Central memory CD8-positive, alpha-beta T cell (primary cell): ENCODE measurements around the gene ZDHHC5.
"Not testable (repeated sequence)": the region's sequence is repeated elsewhere in the genome, so short reads cannot be mapped to it uniquely, and the experiment has no call there.

ENCODE experiments used
- ATAC-seq: fragments of 150-1000 bp; cut with Tn5 transposase; replicated peaks from 2 replicates; pipeline ENCODE4 v1.10.0; 2022; ENCODE audit warnings: mild to moderate bottlenecking, moderate FRiP score, moderate number of reproducible peaks; ENCODE audit not compliant: poor library complexity, severe bottlenecking; ENCODE audit errors: extremely low read depth
- DNase-seq, 2 donors: peaks; one replicate each; pipeline ENCODE4 v3.0.0; 2021; ENCODE audit warnings: low spot score in 2 of 2
- H3K27ac Mint-ChIP-seq: one replicate; pipeline ENCODE4 v1.8.0; 2022; ENCODE audit warnings: low read depth, mild to moderate bottlenecking, moderate library complexity, mixed read lengths
- H3K27me3 Mint-ChIP-seq: one replicate; pipeline ENCODE4 v1.8.0; 2022; ENCODE audit warnings: mixed read lengths
- H3K36me3 Mint-ChIP-seq: one replicate; pipeline ENCODE4 v1.8.0; 2022; ENCODE audit warnings: mild to moderate bottlenecking, moderate library complexity, mixed read lengths; ENCODE audit not compliant: insufficient read depth
- H3K4me1 Mint-ChIP-seq: one replicate; pipeline ENCODE4 v1.8.0; 2022; ENCODE audit warnings: mixed read lengths
- H3K4me3 Mint-ChIP-seq: one replicate; pipeline ENCODE4 v1.8.0; 2022; ENCODE audit warnings: mild to moderate bottlenecking, moderate library complexity, mixed read lengths
- H3K9me3 Mint-ChIP-seq: one replicate; pipeline ENCODE4 v1.8.0; 2022; ENCODE audit warnings: mixed read lengths

Gene ZDHHC5

DNA sequence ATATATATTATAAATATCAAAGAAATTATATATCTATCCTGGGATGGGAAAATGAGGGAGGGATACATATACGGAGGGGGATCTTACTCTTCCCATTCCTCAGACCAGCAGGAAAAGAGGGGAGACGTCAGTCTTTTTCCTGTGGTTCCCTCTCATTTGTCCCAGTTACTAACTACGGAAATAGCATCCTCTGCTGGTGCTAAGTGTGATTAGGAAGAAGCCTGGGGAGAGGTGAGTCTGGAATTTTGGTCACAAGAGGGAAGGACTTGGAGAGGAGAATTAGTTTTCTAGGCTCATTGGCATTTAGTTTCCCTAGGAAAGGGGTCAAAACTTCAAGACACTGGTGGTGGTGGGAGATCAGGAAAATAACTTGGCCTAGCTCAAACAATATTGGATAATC, 32.5 kb downstream of the ZDHHC5 start:
- H3K4me3 Mint-ChIP-seq: no peak overlapping the region
- H3K36me3 Mint-ChIP-seq: peaks cover 68% of the 10 kb centered on the region
- DNase-seq (no peak), ATAC-seq (no peak)
- no peak overlapping the region for H3K27ac Mint-ChIP-seq
- no peaks in the 10 kb centered on the region for H3K9me3 Mint-ChIP-seq
- no peaks in the 10 kb centered on the region for H3K4me1 Mint-ChIP-seq
- H3K27me3 Mint-ChIP-seq: no peaks in the 10 kb centered on the region

DNA sequence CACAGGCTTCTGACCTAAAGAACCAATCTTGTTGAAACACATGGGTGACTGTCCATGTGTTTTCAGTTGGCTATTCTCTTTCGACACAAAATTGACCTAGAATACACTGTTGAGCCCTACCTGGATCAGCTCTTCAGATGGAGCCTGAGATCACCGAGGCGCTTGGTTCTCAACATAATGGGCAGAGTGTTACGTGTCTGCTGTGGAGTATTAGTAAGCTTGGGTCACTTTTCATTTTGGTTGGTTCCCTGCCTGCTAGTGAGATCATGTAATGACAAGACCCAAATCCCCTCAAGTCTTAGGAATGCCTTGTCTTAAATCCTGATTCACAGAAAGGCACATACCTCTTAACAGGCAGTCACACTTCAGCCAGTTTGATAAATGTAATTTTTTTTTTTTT, 35.4 kb downstream of the ZDHHC5 start:
- Mint-ChIP-seq H3K4me3 (no peak overlapping the region), H3K36me3 (peaks cover 51% of the 10 kb centered on the region), H3K9me3 (no peaks in the 10 kb centered on the region), H3K27me3 (no peaks in the 10 kb centered on the region), H3K27ac (peak overlapping the region; percentile 29), H3K4me1 (peaks cover 9% of the 10 kb centered on the region)
- ATAC-seq (no peak), DNase-seq (no peak)

DNA sequence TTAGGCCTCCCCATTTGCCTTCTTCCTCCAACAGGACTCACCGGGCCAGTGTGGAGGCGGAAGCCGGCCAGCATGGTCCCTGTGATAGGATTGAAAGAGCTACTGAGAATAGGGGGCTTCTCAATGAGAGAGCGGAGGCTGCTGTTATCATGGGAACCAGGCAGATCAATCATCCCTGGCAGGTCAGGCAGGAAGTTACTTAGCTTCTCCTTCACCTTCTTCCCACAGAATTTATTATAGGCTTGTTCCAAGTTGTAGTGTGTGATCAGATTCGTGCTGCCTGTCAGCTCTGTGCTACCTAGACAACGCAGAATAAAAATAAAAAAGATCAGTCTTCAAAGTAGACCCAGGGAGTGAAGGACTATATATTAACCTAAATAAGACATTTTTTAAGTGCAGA, 37.0 kb downstream of the ZDHHC5 start:
- Mint-ChIP-seq H3K4me3 (no peak overlapping the region), H3K27ac (no peak overlapping the region), H3K36me3 (peaks cover 39% of the 10 kb centered on the region), H3K27me3 (no peaks in the 10 kb centered on the region), H3K9me3 (no peaks in the 10 kb centered on the region), H3K4me1 (peaks cover 14% of the 10 kb centered on the region)
- DNase-seq: no peak
- no peak for ATAC-seq

DNA sequence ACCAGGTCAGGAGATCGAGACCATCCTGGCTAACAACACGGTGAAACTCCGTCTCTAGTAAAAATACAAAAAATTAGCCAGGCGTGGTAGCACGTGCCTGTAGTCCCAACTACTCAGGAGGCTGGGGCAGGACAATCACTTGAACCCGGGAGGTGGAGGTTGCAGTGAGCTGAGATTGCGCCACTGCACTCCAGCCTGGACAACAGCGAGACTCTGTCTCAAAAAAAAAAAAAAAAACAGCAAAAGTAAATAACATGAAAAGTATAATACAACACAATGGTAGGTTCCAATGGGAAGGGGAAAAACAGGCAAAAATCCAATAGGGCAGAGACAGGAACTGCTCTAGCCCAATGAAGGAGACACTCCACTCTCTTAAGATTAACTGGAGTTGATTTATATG, 37.5 kb downstream of the ZDHHC5 start:
- H3K9me3 Mint-ChIP-seq, H3K27ac Mint-ChIP-seq, ATAC-seq, H3K27me3 Mint-ChIP-seq, DNase-seq, H3K4me3 Mint-ChIP-seq: not testable (repeated sequence)
- H3K4me1 Mint-ChIP-seq: peaks cover 19% of the 10 kb centered on the region
- peaks cover 34% of the 10 kb centered on the region for H3K36me3 Mint-ChIP-seq

DNA sequence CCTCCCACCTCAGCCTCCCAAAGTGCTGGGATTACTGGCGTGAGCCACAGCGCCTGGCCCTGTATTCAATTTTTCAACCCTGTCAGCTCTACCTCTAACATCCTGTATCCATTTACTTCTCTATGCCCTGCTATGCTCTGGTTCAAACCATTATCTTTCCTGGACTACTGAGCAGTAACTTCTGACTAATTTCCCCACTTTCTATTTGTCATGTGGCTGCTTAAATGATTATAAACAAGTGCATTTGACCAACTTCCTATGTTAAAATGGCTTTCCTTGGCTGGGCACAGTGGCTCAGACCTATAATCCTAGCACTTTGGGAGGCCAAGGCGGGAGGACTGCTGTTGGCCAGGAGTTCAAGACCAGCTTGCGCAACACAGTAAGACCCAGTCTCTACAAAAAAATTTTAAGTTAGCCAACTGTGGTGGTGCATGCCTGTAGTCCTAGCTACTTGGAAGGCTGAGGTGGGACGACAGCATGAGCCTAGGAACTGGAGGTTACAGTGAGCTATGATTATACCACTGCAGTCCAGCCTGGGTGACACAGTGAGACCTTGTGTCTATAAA, 42.0 kb downstream of the ZDHHC5 start:
- Mint-ChIP-seq H3K4me1 (peaks cover 46% of the 10 kb centered on the region), H3K4me3 (no peak overlapping the region), H3K27me3 (no peaks in the 10 kb centered on the region), H3K9me3 (no peaks in the 10 kb centered on the region), H3K27ac (no peak overlapping the region), H3K36me3 (peaks cover 25% of the 10 kb centered on the region)
- DNase-seq (no peak), ATAC-seq (no peak)

DNA sequence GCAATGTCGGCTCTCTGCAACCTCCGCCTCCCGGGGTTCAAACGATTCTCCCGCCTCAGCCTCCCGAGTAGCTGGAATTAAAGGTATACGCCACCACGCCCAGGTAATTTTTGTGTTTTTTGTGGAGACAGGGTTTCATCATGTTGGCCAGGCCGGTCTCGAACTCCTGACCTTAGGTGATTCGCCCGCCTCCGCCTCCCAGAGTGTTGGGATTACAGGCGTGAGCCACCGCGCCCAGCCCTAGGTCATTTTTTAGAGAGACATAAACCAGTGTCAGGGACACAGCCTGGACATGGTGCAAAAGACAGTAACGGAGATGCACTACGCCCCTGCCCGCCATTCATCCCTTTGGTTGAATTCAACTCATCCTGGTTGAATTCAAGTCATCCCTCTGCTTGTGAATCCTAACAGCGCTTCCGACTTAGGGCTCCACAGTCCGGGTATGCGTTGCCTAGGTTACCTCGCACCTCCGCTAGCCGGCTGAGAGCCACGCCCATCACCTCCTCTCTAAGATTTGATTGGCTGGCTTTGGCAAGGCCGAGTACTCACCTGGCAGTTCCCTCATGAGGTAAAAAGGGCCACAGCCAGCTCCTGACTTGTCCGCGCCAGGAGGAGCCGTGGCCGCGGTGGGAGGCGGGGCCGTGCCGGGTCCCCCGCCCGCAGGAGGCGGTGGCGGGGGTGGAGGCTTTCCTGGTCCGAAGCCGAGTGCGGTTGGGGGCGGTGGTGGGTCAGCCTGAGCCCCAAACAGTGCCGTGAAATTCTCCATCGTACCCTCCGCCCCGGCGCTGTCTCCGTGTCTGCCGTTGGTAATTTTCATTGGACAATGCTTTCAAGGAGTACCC, 43.7 kb downstream of the ZDHHC5 start, which contains the start of gene MED19:
MED19 (minus strand) TSS at position 802 of the 842 bp plus-strand sequence; CDS start at position 766, 36 bp downstream.
- ATAC-seq (peak; percentile 35), DNase-seq (peak; percentile 60 to 70)
- peaks cover 19% of the 10 kb centered on the region for H3K36me3 Mint-ChIP-seq
- H3K9me3 Mint-ChIP-seq: no peaks in the 10 kb centered on the region
- peaks cover 46% of the 10 kb centered on the region for H3K4me1 Mint-ChIP-seq
- H3K4me3 Mint-ChIP-seq: peak within 1 kb of the TSS; percentile 93
- peak within 1 kb of the TSS; percentile 94 for H3K27ac Mint-ChIP-seq
- no peaks in the 10 kb centered on the region for H3K27me3 Mint-ChIP-seq

DNA sequence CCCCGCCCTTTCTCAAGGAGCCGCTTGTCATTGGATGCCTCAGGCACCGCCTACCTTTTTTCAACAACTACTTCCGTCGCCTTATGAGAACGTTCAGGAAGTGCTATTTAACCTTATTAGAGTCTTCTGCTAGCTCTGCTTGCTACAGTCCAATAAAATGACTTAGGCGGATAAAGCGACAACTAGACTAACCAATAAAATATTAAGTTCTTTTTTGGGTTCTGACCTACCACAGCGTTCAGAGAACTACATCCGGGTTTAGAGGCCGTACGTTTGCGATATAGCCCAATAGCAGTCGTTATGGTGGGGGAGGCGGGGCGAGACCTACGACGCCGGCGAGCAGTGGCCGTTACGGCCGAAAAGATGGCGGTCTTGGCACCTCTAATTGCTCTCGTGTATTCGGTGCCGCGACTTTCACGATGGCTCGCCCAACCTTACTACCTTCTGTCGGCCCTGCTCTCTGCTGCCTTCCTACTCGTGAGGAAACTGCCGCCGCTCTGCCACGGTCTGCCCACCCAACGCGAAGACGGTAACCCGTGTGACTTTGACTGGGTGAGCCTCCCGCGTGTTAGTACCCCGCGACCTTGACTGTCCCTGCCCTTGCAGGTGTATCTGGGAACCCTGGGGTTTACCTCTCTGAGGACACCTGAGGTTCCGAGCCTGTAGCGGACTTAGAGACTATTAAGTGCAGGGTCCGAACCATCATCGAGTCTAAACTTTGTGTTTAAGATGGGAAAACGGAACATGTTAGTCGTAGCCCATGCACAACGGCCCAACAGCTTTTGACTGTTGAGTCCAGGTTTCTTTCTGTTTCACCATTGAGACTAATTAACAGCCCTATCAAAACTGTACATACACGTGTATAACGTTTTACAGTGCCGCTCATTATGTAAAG, 44.6 kb downstream of the ZDHHC5 start, which contains the start of gene TMX2:
TMX2 (plus strand) TSS at position 338 of the 895 bp plus-strand sequence; CDS start at position 364, 26 bp downstream.
- H3K4me3 Mint-ChIP-seq: peak within 1 kb of the TSS; percentile 93
- ATAC-seq (peak; percentile 96), DNase-seq (peak; percentile 71 to 86)
- no peaks in the 10 kb centered on the region for H3K9me3 Mint-ChIP-seq
- no peaks in the 10 kb centered on the region for H3K27me3 Mint-ChIP-seq
- peaks cover 18% of the 10 kb centered on the region for H3K36me3 Mint-ChIP-seq
- H3K4me1 Mint-ChIP-seq: peaks cover 43% of the 10 kb centered on the region
- H3K27ac Mint-ChIP-seq: peak within 1 kb of the TSS; percentile 94

DNA sequence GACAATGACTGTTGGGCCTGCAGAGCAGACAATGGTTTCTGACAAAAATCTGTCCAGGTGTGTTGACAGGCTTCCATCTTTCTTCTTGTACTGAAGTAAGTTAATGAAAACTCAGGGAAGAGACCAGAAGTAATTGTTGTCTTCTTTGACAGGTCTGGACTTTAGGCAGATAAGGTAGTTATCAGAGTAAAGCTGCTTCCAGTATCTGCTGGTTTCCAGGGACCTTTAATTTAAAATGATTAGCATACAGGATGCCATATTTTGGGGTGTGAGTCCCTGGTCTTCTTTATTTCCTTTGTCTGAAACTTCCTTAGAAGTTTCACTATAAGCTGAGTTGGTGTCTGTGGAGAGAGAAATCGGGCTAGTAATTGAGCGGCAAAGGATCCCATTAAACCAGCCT, 45.9 kb downstream of the ZDHHC5 start:
- no peak for ATAC-seq
- Mint-ChIP-seq H3K27ac (peak overlapping the region; percentile 94), H3K27me3 (no peaks in the 10 kb centered on the region), H3K9me3 (no peaks in the 10 kb centered on the region), H3K4me1 (peaks cover 32% of the 10 kb centered on the region), H3K4me3 (peak overlapping the region; percentile 93), H3K36me3 (peaks cover 20% of the 10 kb centered on the region)
- DNase-seq: no peak

DNA sequence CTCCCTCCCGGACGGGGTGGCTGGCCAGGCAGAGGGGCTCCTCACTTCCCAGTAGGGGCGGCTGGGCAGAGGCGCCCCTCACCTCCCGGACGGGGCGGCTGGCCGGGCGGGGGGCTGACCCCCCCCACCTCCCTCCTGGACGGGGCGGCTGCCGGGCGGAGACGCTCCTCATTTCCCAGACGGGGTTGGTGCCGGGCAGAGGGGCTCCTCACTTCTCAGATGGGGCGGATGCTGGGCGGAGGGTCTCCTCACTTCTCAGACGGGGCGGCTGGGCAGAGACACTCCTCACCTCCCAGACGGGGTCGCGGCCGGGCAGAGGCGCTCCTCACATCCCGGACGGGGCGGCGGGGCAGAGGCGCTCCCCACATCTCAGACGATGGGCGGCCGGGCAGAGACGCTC, 48.8 kb downstream of the ZDHHC5 start:
- H3K27me3 Mint-ChIP-seq, ATAC-seq, H3K27ac Mint-ChIP-seq, DNase-seq, H3K9me3 Mint-ChIP-seq, H3K4me3 Mint-ChIP-seq: not testable (repeated sequence)
- H3K4me1 Mint-ChIP-seq: peaks cover 20% of the 10 kb centered on the region
- peaks cover 28% of the 10 kb centered on the region for H3K36me3 Mint-ChIP-seq

DNA sequence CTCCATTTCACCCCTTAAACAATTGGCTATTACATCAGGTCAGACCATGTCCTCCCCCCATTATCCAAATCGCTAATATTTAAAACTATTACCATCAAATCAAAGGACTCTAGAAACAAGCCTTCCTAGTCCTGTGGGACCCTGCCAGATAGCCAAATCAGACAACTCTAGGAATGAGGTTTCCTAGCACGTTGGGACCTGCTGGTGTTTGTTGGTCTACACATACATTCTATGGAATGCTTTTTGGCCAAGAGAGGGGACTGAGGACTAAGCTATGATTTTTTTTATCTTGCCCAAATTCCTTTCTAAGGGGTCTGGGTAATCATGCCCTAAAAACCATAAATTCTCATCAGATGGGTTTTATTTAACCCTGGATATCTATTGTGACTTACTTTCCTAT, 59.3 kb downstream of the ZDHHC5 start:
- Mint-ChIP-seq H3K27ac (no peak overlapping the region), H3K27me3 (no peaks in the 10 kb centered on the region), H3K36me3 (peaks cover 17% of the 10 kb centered on the region), H3K4me3 (no peak overlapping the region), H3K9me3 (no peaks in the 10 kb centered on the region), H3K4me1 (peaks cover 15% of the 10 kb centered on the region)
- ATAC-seq (no peak), DNase-seq (no peak)

DNA sequence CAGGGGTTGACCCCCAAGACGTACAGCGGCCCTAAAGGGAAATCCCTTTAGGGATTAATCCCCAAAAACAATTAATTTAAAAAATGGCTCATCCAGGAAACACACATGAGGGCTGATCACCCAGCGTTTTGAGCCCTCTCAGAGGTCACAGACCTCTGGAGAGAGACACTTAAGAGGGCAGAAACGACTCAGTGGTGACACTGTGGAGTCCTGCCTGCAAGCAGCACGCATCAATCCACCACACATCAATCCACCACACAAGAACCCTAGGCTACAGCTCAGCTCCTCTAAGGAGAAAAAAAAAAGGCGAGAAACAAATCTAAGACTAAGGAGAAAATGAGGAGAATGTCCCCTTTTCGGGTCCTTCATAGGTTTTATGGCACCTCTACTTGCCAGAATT, 60.9 kb downstream of the ZDHHC5 start:
- Mint-ChIP-seq H3K27ac (no peak overlapping the region), H3K4me1 (peaks cover 15% of the 10 kb centered on the region), H3K36me3 (peaks cover 12% of the 10 kb centered on the region), H3K9me3 (no peaks in the 10 kb centered on the region), H3K27me3 (no peaks in the 10 kb centered on the region), H3K4me3 (no peak overlapping the region)
- DNase-seq: no peak
- no peak for ATAC-seq

DNA sequence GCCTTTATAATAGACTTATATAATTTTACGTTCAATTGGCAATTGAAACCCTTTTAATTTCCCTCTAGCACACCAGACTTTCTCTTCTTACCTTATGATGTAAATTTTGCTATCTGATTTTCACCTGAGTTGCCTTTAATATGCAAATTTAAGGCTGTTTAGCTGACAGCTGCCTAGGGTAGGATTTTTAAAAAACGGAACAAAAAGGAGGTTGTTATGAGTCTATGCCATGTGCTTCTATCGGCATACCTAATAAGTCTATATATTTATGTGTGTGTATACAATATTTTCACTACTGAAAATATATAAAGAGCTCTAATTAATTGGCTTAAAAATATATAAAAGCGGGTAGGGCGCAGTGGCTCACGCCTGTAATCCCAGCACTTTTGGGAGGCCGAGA, 61.6 kb downstream of the ZDHHC5 start:
- H3K4me1 Mint-ChIP-seq: peaks cover 15% of the 10 kb centered on the region

More for the DNA sequence above, 61.6 kb downstream of the ZDHHC5 start:
- DNase-seq (no peak), ATAC-seq (no peak)
- Mint-ChIP-seq H3K36me3 (peaks cover 14% of the 10 kb centered on the region), H3K27me3 (no peaks in the 10 kb centered on the region), H3K27ac (no peak overlapping the region), H3K9me3 (no peaks in the 10 kb centered on the region), H3K4me3 (no peak overlapping the region)
